ENCODE data around the gene GLDN.

DNA sequence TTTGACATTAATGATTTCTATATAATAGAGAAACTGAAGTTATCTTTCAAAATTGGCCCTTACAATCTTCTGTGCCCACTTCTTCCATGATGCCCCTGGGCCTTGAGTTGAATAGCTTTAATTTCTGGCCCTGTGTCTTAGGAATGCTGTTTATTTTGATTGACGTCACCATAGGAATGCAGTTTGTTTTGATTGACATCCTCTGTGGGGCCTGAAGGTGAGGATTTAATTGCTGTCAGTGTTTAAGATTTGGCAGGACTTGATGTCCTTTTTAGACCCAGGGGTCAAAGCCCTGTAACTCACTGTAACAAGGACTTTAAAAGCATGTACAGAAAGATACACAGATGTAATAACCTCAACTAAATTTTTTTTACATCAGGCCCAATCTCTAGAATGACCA is 83.3 kb downstream of the GLDN start:
- TF ChIP-seq TCF12 (IDR thresholded peaks at IDR 0.05) (no peak), CHD2 (IDR thresholded peaks at IDR 0.05; ENCODE audit: low read length, partially characterized antibody) (no peak), YY1 (IDR thresholded peaks at IDR 0.05; ENCODE audit: low read depth) (no peak), FOXM1 (IDR thresholded peaks at IDR 0.05; ENCODE audit: low read depth) (no peak), CTCF (IDR thresholded peaks at IDR 0.05) (no peak), PBX3 (IDR thresholded peaks at IDR 0.05) (no peak), EP300 (IDR thresholded peaks at IDR 0.05; ENCODE audit: borderline replicate concordance in 1 of 2, low read depth in 1 of 2, low read length in 1 of 2) (no peak)
- TF ChIP-seq, protein P1, sequence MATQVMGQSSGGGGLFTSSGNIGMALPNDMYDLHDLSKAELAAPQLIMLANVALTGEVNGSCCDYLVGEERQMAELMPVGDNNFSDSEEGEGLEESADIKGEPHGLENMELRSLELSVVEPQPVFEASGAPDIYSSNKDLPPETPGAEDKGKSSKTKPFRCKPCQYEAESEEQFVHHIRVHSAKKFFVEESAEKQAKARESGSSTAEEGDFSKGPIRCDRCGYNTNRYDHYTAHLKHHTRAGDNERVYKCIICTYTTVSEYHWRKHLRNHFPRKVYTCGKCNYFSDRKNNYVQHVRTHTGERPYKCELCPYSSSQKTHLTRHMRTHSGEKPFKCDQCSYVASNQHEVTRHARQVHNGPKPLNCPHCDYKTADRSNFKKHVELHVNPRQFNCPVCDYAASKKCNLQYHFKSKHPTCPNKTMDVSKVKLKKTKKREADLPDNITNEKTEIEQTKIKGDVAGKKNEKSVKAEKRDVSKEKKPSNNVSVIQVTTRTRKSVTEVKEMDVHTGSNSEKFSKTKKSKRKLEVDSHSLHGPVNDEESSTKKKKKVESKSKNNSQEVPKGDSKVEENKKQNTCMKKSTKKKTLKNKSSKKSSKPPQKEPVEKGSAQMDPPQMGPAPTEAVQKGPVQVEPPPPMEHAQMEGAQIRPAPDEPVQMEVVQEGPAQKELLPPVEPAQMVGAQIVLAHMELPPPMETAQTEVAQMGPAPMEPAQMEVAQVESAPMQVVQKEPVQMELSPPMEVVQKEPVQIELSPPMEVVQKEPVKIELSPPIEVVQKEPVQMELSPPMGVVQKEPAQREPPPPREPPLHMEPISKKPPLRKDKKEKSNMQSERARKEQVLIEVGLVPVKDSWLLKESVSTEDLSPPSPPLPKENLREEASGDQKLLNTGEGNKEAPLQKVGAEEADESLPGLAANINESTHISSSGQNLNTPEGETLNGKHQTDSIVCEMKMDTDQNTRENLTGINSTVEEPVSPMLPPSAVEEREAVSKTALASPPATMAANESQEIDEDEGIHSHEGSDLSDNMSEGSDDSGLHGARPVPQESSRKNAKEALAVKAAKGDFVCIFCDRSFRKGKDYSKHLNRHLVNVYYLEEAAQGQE (IDR thresholded peaks at IDR 0.05; ENCODE audit: low read depth, low read length): no peak

Measured in SK-N-SH (cell line).